HG03342 (cell line): ENCODE data around the gene INO80E.
A peak's percentile ranks its signal among the peaks of the same experiment; 100 is the strongest.
"Not testable (repeated sequence)": the region's sequence is repeated elsewhere in the genome, so short reads cannot be mapped to it uniquely, and the experiment has no call there.

Experiments used
- ATAC-seq: cut with Tn5 transposase; IDR thresholded peaks from one replicate; pipeline ENCODE4 v1.9.1; 2021; ENCODE audit warnings: mild to moderate bottlenecking, moderate library complexity; ENCODE audit not compliant: unreplicated experiment

The INO80E gene

DNA sequence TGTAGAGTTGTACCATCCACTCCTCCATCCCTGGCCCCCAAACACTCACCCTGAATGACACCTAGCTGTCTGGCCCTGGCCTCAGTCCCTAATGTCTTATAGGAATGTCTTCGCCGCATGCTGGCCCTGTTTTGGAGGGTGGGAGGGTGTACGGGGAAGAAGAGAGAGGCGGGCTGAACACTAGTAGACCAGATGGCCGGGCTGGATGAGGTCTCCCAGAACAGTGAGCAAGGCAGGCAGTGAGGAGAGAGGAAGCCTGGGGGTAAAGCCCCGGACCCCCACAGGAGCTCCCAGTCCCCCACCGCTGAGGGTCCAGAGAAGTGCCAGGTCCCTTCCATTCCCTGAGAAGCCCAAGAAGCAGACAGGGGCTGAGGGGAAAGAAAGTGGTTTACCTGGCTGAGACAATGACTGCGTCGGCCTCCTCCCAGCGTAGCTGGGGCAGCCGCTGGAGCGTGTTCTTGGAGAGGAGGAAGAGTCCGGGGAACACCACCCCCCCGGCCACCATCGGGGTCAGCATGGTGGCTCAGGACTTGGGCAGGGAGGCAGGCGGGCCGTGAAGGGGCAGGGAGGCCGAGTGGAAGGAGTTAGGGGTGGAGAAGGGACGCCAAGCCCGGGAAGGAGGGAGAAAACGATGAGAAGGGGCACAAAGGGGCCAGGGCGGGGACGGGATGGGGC is 34.1 kb downstream of the INO80E start:
- ATAC-seq: no peak

DNA sequence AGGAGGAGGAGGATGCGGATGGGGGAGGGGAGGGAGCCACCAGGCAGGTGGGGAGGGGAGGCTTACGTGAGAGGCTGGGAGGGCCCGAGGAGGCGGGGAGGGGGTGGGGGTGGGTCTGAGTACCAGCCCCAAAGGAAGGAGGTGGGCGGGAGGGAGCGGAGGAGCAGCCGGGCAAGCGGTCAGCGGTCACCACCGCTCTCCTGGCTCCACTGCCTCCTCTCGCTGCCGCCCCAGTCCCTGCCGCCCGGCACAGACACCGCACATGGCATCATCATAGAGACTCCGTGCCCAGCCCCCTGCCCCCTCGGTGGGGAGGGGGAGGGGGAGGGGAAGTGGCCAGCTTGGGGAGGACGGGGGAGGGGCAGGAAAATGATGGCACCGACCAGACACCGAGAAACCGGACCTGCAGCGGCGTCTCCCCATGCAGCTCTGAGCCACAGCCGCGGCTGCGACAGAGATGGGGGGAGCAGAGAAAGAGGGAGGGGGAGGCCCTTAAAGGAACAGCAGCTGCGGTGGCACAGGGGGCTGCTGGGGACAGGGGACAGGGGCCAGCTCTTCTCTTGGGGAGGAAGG is 34.9 kb downstream of the INO80E start, which contains the start of gene TLCD3B:
TLCD3B (minus strand) TSS at position 431 of the 573 bp plus-strand sequence. CDS start 744 bp downstream, outside the sequence.
- no peak for ATAC-seq

DNA sequence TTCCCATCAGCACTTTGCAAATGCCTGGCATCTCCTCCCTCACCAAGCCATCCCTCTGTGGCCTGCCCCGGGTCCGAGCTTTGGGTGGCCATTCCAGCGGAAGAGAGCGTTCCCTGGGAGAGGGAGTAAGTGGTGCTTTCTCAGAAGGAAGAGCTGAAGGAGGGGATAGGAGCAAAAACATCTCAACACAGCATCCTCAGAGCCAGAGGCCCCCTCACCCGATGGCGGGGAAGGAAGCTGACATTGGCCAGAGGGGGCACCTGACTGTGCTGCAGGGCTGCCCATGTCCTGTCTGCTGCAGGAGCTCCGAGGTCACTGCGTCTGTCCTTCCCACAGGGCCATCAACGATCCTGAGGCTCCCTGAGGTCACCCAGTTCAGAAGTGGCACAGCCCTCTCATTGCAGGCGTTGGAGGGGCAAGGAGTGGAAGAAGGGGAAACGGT is 35.5 kb downstream of the INO80E start:
- no peak for ATAC-seq

DNA sequence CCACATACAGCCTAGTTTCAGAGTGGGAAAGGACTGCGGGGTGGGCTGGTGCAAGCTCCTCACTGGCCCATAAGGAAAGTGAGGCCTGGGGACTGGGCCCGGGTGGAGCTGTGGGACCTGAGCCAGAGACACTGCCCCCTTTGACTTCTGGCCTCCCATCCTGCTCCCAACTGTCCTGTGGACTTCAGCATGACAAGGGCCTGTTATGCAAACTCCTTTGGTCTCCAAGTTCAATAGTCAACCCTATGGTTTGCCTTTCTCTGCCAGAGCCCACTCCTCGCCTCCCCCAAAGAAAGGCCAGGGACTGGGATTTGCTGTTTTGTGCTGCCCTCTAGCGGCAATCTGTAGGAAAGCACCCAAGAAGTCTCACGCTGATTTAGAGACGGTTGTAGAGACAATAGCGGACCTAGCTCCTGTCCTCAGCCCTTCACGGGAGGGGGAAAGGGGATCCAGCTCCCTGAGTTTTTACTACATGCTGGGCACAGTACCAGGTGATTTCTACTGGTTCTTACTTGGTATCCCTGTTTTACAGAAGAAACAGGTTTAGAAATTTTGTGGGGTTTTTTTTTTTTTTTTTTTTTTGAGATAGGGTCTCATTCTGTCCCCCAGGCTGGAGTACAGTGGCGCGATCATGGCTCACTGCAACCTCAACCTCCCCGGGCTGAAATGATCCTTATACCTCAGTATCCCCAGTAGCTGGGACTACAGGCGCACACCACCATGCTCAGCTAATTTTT is 36.2 kb downstream of the INO80E start:
- ATAC-seq: no peak

DNA sequence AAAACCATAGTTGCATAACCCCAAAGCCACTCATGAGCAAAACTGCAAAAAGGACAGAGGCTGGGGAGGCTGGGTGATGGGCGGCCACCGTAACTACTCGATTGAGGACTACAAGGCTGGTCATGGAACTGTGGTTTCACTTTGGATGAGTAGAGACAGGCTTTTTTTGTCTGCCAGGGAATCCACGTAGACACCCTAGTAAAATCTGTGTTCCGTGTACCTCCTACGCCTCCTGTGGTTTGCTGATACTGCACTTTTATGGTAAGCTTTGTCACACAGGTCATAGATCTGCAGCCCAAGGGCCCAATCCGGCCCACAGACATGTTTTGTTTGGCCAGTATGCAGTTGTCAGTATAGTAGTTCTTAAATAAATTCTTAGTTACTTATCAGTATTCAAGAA is 37.2 kb downstream of the INO80E start:
- no peak for ATAC-seq

DNA sequence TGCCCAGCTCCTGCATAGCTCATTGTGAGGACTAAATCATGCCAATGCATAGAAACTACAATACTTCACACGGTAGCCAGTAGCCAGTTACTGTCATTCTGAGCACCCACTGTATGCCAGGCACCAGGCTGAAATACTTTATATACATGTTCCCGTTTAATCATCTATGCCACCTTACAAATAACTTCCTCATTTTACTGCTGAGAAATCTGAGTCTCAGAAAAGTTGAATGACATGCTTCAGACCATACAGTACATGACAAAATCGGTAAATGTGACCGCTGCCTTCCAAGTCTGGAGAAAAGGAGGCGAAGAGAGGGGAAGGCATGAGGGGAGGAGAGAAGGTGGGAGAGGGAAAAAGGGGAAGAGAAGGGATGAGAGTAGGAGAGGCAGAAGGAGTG is 44.2 kb downstream of the INO80E start:
- ATAC-seq: no peak

DNA sequence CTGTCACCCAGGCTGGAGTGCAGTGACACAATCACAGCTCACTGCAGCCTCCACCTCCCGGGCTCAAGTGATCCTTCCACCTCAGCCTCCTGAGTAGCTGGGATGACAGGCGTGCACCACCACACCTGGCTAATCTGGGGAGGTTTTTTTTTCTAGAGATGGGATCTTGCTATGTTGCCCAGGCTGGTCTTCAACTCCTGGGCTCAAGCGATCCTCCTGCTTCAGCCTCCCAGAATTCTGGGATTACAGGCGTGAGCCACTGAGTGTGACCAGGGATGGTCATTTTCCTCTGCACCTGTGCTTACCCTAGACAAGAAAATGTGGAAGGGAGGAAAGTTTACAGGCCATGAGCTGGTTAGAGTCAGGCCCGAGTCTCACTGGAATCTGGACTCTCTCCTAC is 44.6 kb downstream of the INO80E start:
- not testable (repeated sequence) for ATAC-seq

DNA sequence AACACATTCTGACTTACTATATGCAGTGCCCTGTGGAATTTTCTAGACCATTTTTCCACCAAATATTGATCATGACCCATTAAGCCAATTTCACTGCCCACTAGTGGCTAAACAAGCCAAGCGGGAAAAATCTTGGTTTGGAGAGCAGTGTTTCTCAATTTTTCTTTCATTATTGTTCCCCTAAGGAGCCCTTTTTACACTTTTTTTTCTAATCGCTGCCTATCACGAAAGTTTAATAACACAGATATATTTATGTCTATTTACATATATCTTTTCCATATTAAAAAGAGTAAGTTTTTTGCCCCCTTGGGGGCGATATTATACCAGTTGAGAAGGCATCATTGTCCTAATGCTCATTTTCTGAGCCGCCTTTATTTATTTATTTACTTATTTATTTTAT is 45.8 kb downstream of the INO80E start:
- ATAC-seq: no peak

DNA sequence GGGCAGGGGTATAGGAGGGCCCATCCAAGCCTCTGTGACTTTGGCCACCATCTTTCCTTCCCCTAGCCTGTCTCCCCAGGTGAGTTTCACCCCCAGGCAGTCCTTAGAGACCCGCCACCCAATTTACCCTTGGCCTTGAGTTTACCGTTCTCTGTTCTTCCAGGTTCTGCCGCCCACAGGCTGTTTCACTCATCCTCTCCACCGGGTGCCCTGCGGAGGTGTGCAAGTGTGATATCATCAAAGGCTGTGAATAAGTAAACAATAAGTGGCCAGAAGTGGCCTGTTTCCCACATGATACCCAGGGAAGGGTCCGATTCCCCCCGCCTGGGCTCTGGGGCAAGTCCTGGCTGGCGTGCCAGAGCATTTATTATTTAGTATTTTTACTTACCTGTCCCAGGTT is 50.1 kb downstream of the INO80E start:
- ATAC-seq: no peak

DNA sequence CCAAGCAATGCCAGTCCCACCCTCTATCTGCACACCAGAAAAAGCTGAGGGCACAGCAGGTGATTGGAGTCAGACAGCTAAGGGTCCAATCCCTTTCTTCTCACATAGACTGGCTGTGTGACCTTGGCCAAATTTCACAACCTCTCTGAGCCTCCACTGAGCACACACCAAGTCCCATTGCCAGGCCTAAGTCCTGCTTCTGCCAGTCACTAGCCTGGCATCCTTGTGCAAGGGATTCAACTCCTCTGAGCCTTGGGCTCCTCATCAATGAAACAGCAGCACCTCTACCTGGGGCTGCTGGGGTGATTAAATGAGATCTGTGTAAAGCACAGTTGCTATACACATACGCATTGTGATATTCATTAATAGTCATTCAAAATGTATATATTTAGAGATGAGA is 50.5 kb downstream of the INO80E start:
- ATAC-seq: no peak

DNA sequence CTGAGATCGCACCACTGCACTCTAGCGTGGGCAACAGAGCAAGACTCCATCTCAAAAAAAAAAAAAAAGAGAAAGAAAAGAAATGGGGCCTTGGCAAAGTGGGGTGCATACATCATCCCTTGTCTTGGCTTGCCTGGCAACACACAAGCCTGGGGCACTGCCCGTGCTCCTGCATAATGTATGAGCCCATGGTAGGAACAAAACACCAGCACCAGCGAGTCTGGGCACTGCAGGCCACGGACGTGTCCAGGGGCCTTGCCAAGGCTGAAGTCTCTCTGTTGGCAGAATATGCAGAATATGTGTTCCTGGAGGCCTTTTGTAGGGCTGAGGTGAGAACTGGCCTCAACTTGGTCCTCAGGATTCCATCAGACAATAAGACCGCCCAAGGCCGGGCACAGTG is 53.8 kb downstream of the INO80E start:
- no peak for ATAC-seq

DNA sequence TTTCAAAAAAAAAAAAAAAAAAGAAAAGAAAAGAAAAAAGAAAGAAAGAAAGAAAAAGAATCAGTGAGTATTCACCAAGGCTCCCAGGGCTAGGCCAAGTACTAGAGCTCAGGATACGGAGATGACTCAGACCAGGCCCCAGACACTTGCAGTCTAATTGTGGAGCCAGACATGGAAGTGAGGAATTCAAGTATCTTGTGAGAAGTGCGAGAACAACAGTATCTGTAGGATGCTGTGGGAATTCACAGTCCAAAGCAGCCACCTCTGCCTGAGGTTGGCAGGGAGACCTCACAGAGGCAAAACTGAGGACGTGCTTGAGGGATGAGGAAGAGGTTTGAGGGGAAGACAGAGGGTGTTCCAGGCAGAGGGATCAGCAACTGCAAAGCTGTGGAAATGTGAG is 55.5 kb downstream of the INO80E start:
- no peak for ATAC-seq

DNA sequence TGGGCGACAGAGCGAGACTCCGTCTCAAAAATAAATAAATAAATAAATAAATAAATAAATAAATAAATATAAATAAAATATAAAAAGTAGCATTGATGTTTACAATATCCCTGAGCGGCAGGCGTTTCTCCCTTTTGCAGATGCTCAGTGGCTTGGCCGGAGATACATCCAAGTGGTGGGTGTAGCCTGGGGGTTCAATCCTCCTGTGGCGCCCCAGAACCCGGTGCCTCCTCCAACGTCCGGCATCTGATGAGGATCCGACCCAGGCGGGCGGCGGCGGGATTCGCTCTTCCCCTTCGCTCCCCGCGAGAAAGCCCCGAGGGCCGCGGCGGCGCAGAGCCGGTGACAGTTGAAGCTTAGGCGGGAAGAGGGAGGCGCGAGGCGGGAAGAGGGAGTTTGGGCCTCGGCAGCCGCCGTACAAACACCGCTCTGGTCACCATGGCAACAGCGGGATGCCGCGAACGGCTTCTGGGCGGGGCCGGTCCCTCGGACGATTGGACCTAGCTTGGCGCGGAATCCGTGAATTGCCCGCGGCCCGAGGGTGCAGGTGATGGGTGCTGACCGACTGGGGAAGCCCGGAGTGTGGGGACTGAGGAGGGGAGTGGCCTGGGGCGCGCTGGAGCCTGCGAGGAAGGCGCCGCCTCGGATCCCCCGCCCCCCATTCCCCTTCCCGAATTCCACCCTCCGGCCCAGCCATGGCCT is 56.8 kb downstream of the INO80E start:
- ATAC-seq: peak; percentile 69

DNA sequence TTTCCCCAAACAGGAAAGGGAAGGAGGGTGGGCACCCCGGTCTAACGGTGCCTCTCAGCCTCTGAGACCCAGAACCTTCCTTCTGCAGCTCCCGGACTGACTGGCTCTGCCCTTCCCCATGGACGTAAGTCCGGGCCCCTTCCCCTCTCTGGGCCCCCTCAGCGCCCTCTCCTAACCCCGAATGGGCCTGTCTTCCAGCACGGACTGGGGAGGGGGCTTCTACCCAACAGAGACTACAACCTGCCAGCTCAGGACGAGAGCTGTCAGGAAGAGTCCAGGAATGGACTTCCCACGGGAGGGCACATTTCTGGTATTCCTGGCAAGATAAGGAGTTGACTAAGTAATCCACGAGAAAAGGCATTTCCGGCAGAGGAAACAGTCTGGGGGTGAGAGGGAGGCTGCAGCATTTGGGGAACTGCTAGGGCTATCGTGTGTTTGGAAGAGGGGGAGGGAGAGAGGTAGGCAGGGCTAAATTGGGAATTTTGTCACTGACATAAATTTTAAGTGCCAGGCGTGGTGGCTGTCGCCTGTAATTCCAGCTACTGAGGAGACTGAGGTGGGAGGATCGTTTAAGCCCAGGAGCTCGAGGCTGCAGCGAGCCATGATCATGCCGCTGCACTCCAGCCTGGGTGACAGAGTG is 57.5 kb downstream of the INO80E start:
- no peak for ATAC-seq

DNA sequence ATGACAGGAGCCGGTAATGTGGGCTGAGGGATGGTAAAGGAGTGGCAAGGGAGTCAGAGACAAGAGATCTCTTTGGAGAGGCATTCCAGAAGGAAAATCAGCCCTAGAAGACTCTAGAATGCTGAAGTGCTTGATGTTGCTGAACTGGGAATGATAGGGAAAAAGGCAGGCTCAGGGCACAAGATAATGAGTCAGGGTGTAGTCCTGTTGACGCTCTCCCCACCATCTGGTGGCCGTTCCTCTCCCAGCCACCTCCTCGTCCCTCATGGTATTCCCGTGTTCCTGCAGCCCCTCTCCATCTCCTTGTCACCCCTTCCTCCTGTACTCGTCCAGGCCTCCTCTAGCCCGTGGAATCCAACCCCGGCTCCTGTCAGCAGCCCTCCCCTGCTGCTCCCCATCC is 58.4 kb downstream of the INO80E start:
- no peak for ATAC-seq

DNA sequence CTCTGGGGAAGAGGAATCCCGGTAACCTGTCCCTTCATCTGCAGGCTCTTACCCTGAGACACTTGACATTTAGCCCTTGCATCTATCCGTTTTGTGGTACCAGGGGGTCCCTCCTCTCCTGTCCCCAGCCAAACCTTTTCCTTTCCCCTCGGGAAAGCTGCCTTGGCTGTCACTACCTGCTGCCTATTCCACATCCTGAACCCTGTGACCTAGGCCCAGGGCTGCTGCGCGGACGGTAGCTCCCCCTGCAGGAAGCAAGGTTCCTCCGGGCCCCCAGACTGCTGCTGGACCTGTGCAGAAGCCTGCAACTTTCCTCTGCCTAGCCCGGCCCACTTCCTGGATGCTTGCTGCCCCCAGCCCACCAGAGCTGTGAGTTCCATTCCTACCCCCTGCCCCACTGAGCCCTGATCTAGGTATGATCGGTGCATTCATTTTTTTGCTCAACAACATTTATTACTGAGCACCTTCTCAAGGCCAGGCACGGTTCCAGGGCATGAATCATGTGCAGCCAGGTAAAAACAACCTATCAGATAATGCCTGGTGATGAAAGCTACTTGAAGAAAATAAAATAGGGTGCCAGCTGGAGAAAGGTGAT is 59.0 kb downstream of the INO80E start:
- ATAC-seq: no peak
